ENCODE data around the gene FAM20A. TPM values are rescaled to one million over a fixed set of nuclear protein-coding genes. Genes with fewer than 3 reads are reported as not detected.

Gene FAM20A
- total and polyA plus RNA-seq, 2 of the 8 experiments (the other 6 are each of a cell fraction or from before 2014, with no cell fraction given) = 3.6 to 11.9 TPM

GRCh38 chr17:68642118-68642412 lies 40.9 kb upstream of the FAM20A start (continued):
- TF ChIP-seq CHD1 (IDR thresholded peaks at IDR 0.05; ENCODE audit: low read depth, low read length) (no peak), KDM1A (IDR thresholded peaks at IDR 0.05; ENCODE audit: borderline replicate concordance, low read length) (no peak), SIRT6 (IDR thresholded peaks at IDR 0.05; ENCODE audit: low read length) (no peak), EZH2 (IDR thresholded peaks at IDR 0.05; ENCODE audit: low read depth, low read length, severe bottlenecking) (no peak), ZNF274 (IDR thresholded peaks at IDR 0.05; ENCODE audit: borderline replicate concordance, extremely low read depth, low read length) (no peak), RAD21 (IDR thresholded peaks at IDR 0.05 in 1 of 2, conservative IDR thresholded peaks at IDR 0.05 in 1 of 2; ENCODE audit: low read depth in 2 of 2, low read length in 2 of 2) (no peak), JUND (IDR thresholded peaks at IDR 0.05; ENCODE audit: low read length) (no peak), MAX (IDR thresholded peaks at IDR 0.05) (no peak), GTF2F1 (IDR thresholded peaks at IDR 0.05; ENCODE audit: borderline replicate concordance, low read depth, low read length) (no peak), POLR2A (IDR thresholded peaks at IDR 0.05; ENCODE audit: control extremely low read depth in 1 of 2, low read depth in 2 of 2, low read length in 2 of 2) (no peak), RFX5 (IDR thresholded peaks at IDR 0.05; ENCODE audit: borderline replicate concordance, low read depth, low read length) (no peak), PHF8 (conservative IDR thresholded peaks at IDR 0.05; ENCODE audit: low read depth, low read length) (no peak), GABPA (IDR thresholded peaks at IDR 0.05; ENCODE audit: borderline replicate concordance, insufficient read depth, low read length) (no peak), JUN (IDR thresholded peaks at IDR 0.05; ENCODE audit: low read depth, low read length) (no peak), CBX5 (IDR thresholded peaks at IDR 0.05; ENCODE audit: low read depth, low read length) (no peak)
